OCI-LY3 (cell line): Measurements from ENCODE around the gene KRT23.

Experiments
- CTCF ChIP-seq: fragments of 200-600, 300-600 bp; sonication (generic); IDR thresholded peaks from 2 replicates; pipeline ENCODE4 v1.5.1; 2014; ENCODE audit warnings: antibody characterized with exemption, low read length, low read depth
- EZH2phosphoT487 ChIP-seq: fragments of 200-600 bp; shearing (Covaris generic); IDR thresholded peaks from 2 replicates; pipeline ENCODE4 v1.6.1; 2018; ENCODE audit warnings: antibody characterized with exemption, mixed run types, low read depth

GRCh38 chr17:40966848-40967247 is 29.4 kb upstream of the KRT23 start, which contains the start of gene KRT39:
- TF ChIP-seq CTCF (no peak), EZH2phosphoT487 (no peak)
